ENCODE results near the gene STXBP5. TPM values are rescaled to one million over a fixed set of nuclear protein-coding genes. Genes with fewer than 3 reads are reported as not detected.

Gene STXBP5
- total and polyA plus RNA-seq, 2 donors (not counting 1 experiment from before 2014, with no cell fraction given) = 4.6 to 24.1 TPM

DNA sequence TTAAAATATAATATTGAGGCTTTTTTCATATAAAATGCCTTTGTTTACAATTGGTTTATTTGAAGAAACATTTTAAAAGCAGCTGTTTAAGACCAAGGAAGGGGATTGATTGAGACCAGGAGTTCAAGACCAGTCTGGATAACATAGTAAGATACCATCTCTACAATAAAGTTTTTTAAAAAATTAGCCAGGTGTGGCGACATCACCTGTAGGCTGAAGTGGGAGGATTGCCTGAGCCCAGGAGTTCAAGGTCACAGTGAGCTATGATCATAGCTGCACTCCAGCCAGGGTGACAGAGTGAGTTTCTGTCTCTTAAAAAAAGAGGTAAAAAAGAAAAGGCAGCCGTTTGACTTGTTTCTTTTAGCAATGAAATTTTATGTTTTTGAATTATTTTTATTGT lies 117.0 kb downstream of the STXBP5 start:
- no peak for ATAC-seq (ENCODE audit: low read depth)
- ChIA-PET CTCF (no interaction called here), POLR2A (no interaction called here)
- Histone ChIP-seq H3K4me3 (ENCODE audit: control extremely low read depth in 1 of 5, extremely low read depth in 1 of 5, insufficient read depth in 1 of 5, low read depth in 2 of 5, low read length in 4 of 5) (no peak overlapping the region), H3K9ac (ENCODE audit: low read length) (no peak overlapping the region), H3K36me3 (replicated peaks in 1 of 2; ENCODE audit: control extremely low read depth in 1 of 2, control insufficient read depth in 1 of 2, extremely low read depth in 1 of 2, insufficient read depth in 2 of 2, low read length in 1 of 2) (peaks cover 4 to 12% of the 10 kb centered on the region in 2 experiments), H3K79me2 (ENCODE audit: control insufficient read depth, insufficient read depth, low read length) (no peaks in the 10 kb centered on the region), H3K27me3 (replicated peaks in 1 of 4; ENCODE audit: control extremely low read depth in 1 of 4, control insufficient read depth in 3 of 4, insufficient read depth in 4 of 4, low read length in 3 of 4) (no peaks in the 10 kb centered on the region), H2AFZ (ENCODE audit: insufficient read depth, low read depth, low read length, poor library complexity, severe bottlenecking) (peak overlapping the region; percentile 81), H4K20me1 (ENCODE audit: control insufficient read depth, insufficient read depth, low read length, poor library complexity, severe bottlenecking) (no peaks in the 10 kb centered on the region), H3K4me2 (replicated peaks; ENCODE audit: low read depth, low read length, poor library complexity, severe bottlenecking) (peak overlapping the region; percentile 69), H3K4me1 (ENCODE audit: control insufficient read depth in 2 of 2, insufficient read depth in 2 of 2, low read length in 2 of 2) (peaks cover 16% of the 10 kb centered on the region in 2 donors), H3K9me3 (ENCODE audit: control extremely low read depth in 1 of 3, control insufficient read depth in 2 of 3, insufficient read depth in 1 of 3, low read length in 2 of 3) (no peaks in the 10 kb centered on the region), H3K27ac (ENCODE audit: low read length in 2 of 2) (peak overlapping the region in 1 of 2 donors; percentile 47)
- intact Hi-C loops (cut with micrococcal nuclease) = no loop called here
- H3K4me3 Mint-ChIP-seq = peak overlapping the region; percentile 37
- no peaks in the 10 kb centered on the region for H3K9me3 Mint-ChIP-seq (ENCODE audit: insufficient read depth)
- H3K27ac Mint-ChIP-seq = no peak overlapping the region
- DNase-seq = no peak
- no peaks in the 10 kb centered on the region for H3K27me3 Mint-ChIP-seq
- WGBS (ENCODE audit: insufficient coverage) = no CpG with 5 or more reads among the region's 2 CpGs
- H3K4me1 Mint-ChIP-seq = peaks cover 31% of the 10 kb centered on the region
- TF ChIP-seq, protein P1, sequence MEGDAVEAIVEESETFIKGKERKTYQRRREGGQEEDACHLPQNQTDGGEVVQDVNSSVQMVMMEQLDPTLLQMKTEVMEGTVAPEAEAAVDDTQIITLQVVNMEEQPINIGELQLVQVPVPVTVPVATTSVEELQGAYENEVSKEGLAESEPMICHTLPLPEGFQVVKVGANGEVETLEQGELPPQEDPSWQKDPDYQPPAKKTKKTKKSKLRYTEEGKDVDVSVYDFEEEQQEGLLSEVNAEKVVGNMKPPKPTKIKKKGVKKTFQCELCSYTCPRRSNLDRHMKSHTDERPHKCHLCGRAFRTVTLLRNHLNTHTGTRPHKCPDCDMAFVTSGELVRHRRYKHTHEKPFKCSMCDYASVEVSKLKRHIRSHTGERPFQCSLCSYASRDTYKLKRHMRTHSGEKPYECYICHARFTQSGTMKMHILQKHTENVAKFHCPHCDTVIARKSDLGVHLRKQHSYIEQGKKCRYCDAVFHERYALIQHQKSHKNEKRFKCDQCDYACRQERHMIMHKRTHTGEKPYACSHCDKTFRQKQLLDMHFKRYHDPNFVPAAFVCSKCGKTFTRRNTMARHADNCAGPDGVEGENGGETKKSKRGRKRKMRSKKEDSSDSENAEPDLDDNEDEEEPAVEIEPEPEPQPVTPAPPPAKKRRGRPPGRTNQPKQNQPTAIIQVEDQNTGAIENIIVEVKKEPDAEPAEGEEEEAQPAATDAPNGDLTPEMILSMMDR (IDR thresholded peaks at IDR 0.05) = no peak

DNA sequence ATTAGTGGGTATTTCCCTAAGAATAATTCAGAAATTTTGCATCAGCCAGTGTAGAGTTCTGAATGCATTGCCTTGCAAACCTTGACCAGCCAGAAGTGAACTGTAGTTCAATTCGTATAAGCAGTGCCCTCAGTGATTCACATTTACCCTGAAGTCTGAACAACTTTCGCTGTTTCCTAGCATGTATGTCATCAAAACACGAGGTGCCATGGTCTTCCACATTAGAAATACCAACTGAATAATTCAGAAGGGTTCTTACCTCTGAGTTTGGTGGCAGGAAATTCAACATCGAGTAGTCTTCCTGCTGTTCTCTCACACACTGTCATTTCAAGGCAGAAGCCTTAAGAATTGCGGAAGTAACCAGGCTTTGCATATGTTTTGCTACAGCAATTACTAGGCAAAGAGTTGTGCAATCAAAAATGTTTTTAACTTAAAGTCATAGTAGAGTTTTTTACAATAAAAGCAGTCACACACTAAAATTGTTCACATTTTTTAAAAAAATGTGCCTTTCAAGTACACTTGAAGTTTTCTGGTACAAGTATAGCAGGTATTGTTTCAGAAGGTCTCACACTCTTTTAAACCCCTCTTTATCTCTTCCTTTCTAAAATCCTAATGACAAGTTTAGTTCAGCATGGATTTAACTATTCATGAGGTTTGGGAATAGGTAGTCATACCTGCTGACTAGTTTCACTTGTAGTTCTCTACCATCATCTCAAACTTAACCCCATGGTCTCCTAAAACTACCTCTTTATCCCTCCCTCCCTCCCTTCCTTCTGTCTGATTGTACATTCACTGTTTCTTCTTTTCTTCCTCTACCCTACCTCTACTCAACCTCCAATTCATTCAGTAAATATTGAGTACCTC lies 118.3 kb downstream of the STXBP5 start:
- ATAC-seq (ENCODE audit: low read depth) (peak; percentile 94), DNase-seq (peak; percentile 73)
- peaks cover 26% of the 10 kb centered on the region for H3K4me1 Mint-ChIP-seq
- H3K27ac ChIP-seq (ENCODE audit: low read length in 2 of 2) = peak overlapping the region; percentile 58 to 89
- H3K4me2 ChIP-seq (replicated peaks; ENCODE audit: low read depth, low read length, poor library complexity, severe bottlenecking) = peak overlapping the region; percentile 69
- peaks cover 16% of the 10 kb centered on the region in 2 donors for H3K4me1 ChIP-seq (ENCODE audit: control insufficient read depth in 2 of 2, insufficient read depth in 2 of 2, low read length in 2 of 2)
- no peaks in the 10 kb centered on the region for H3K9me3 Mint-ChIP-seq (ENCODE audit: insufficient read depth)
- WGBS (ENCODE audit: insufficient coverage) = 0% methylated on average over 2 of the region's 5 CpGs
- intact Hi-C loops (cut with micrococcal nuclease) = loop anchor here (1.0 to 2.0 kb wide), 2 partner anchors 8 to 120 kb away; no protein-coding TSS in a partner anchor
- H3K4me3 Mint-ChIP-seq = peak overlapping the region; percentile 92
- peak overlapping the region; percentile 66 for H3K9ac ChIP-seq (ENCODE audit: low read length)
- peak overlapping the region; percentile 96 for H3K27ac Mint-ChIP-seq
- H2AFZ ChIP-seq (ENCODE audit: insufficient read depth, low read depth, low read length, poor library complexity, severe bottlenecking) = peak overlapping the region; percentile 81
- no peaks in the 10 kb centered on the region for H3K79me2 ChIP-seq (ENCODE audit: control insufficient read depth, insufficient read depth, low read length)
- ChIA-PET CTCF (no interaction called here), POLR2A (no interaction called here)
- no peaks in the 10 kb centered on the region for H3K9me3 ChIP-seq (ENCODE audit: control extremely low read depth in 1 of 3, control insufficient read depth in 2 of 3, insufficient read depth in 1 of 3, low read length in 2 of 3)
- H3K27me3 ChIP-seq (replicated peaks in 1 of 4; ENCODE audit: control extremely low read depth in 1 of 4, control insufficient read depth in 3 of 4, insufficient read depth in 4 of 4, low read length in 3 of 4) = no peaks in the 10 kb centered on the region
- peak overlapping the region; percentile 35 to 89 (median 58) for H3K4me3 ChIP-seq (ENCODE audit: control extremely low read depth in 1 of 5, extremely low read depth in 1 of 5, insufficient read depth in 1 of 5, low read depth in 2 of 5, low read length in 4 of 5)
- TF ChIP-seq EZH2 (IDR thresholded peaks at IDR 0.05; ENCODE audit: borderline replicate concordance, insufficient read depth, low read depth, low read length, poor library complexity, severe bottlenecking) = no peak
- TF ChIP-seq, protein P1 (IDR thresholded peaks at IDR 0.05) = no peak
- no peaks in the 10 kb centered on the region for H4K20me1 ChIP-seq (ENCODE audit: control insufficient read depth, insufficient read depth, low read length, poor library complexity, severe bottlenecking)
- peaks cover 7 to 8% of the 10 kb centered on the region in 2 experiments for H3K36me3 ChIP-seq (replicated peaks in 1 of 2; ENCODE audit: control extremely low read depth in 1 of 2, control insufficient read depth in 1 of 2, extremely low read depth in 1 of 2, insufficient read depth in 2 of 2, low read length in 1 of 2)
- no peaks in the 10 kb centered on the region for H3K27me3 Mint-ChIP-seq
